Vagina (tissue), 2 donors: Measurements from ENCODE around the gene SETBP1. TPM values are rescaled to one million over a fixed set of nuclear protein-coding genes. Genes with fewer than 3 reads are reported as not detected.

Experiments
- DNase-seq, 2 donors: peaks; one replicate each; pipeline ENCODE4 v3.0.0-alpha.2; 2017; ENCODE audit errors: extremely low spot score in 2 of 2
- H3K27ac ChIP-seq: fragments of 200-600 bp; sonication (generic); one replicate; pipeline ENCODE4 v1.5.1; 2019
- H3K27me3 ChIP-seq: fragments of 200-600 bp; sonication (generic); one replicate; pipeline ENCODE4 v1.5.1; 2019
- H3K36me3 ChIP-seq, 2 donors: fragments of 200-600 bp; sonication (generic); one replicate each; pipeline ENCODE4 v1.5.1; 2017 to 2019
- H3K4me1 ChIP-seq: fragments of 200-600 bp; sonication (generic); one replicate; pipeline ENCODE4 v1.5.1; 2019
- H3K4me3 ChIP-seq, 2 donors: fragments of 200-600 bp; sonication (generic); 1 replicate in 1 of 2; 2 replicates in 1 of 2; pipeline ENCODE4 v1.5.1; 2016 to 2019
- H3K9me3 ChIP-seq: fragments of 200-600 bp; sonication (generic); one replicate; pipeline ENCODE4 v1.5.1; 2019
- CTCF ChIP-seq, 3 experiments: fragments of 450-650 bp in 2 of 3; fragments of 200-600 bp in 1 of 3; sonication (generic) in 1 of 3; IDR thresholded peaks; one replicate each; pipeline ENCODE4 v1.5.1; 2017 to 2019; ENCODE audit warnings: antibody characterized with exemption in 3 of 3, mild to moderate bottlenecking in 2 of 3, moderate library complexity in 2 of 3
- POLR2A ChIP-seq, 2 donors: fragments of 450-650 bp; IDR thresholded peaks; one replicate each; pipeline ENCODE4 v1.6.1; 2017; ENCODE audit warnings: antibody characterized with exemption in 2 of 2, mild to moderate bottlenecking in 2 of 2, moderate library complexity in 2 of 2
- POLR2AphosphoS5 ChIP-seq, 2 donors: sonication (generic); formaldehyde crosslinking; IDR thresholded peaks; one replicate each; pipeline ENCODE4 v1.9.0; 2017; ENCODE audit warnings: antibody characterized with exemption in 2 of 2, mild to moderate bottlenecking in 2 of 2, low read depth in 1 of 2; ENCODE audit not compliant: insufficient read depth in 1 of 2
- intact Hi-C: fragments of 100-400 bp; cut with DNase I; formaldehyde crosslinking; loops from one replicate; pipeline ENCODE4 v1.15.1; 2023
- total RNA-seq: library from RNA; depleted of rRNA; stranded (reverse); fragments of >200 nt; gene quantifications from one replicate; pipeline ENCODE4 v1.2.3, GENCODE V29; 2016

The SETBP1 gene
- total RNA-seq, 1 donor from 2014 or later, result 38.1 TPM

GRCh38 chr18:44790860-44791259 lies 110.2 kb downstream of the SETBP1 start:
- TF ChIP-seq POLR2A (IDR thresholded peaks at IDR 0.05), result no peak
- TF ChIP-seq POLR2AphosphoS5 (IDR thresholded peaks at IDR 0.05; ENCODE audit: insufficient read depth in 1 of 2, low read depth in 1 of 2), result no peak
- TF ChIP-seq CTCF (IDR thresholded peaks at IDR 0.05), result no peak
- H3K27me3 ChIP-seq, result no peaks in the 10 kb centered on the region
- DNase-seq, result no peak
- H3K4me1 ChIP-seq, result peaks cover 46% of the 10 kb centered on the region
- H3K9me3 ChIP-seq, result no peaks in the 10 kb centered on the region
- intact Hi-C loops, result no loop called here
- H3K27ac ChIP-seq, result peak overlapping the region; percentile 78
- no peak overlapping the region for H3K4me3 ChIP-seq
- no peaks in the 10 kb centered on the region for H3K36me3 ChIP-seq

- Histone ChIP-seq H3K9me3 (no peaks in the 10 kb centered on the region), H3K4me1 (peaks cover 46% of the 10 kb centered on the region), H3K36me3 (no peaks in the 10 kb centered on the region), H3K27ac (peak overlapping the region; percentile 78), H3K27me3 (no peaks in the 10 kb centered on the region), H3K4me3 (no peak overlapping the region)
- intact Hi-C loops, result no loop called here
- no peak for DNase-seq
- no peak for TF ChIP-seq CTCF (IDR thresholded peaks at IDR 0.05)
- no peak for TF ChIP-seq POLR2A (IDR thresholded peaks at IDR 0.05)
- TF ChIP-seq POLR2AphosphoS5 (IDR thresholded peaks at IDR 0.05; ENCODE audit: insufficient read depth in 1 of 2, low read depth in 1 of 2), result no peak
Measured at GRCh38 chr18:44791520-44791919, 110.8 kb downstream of the SETBP1 start.

DNA sequence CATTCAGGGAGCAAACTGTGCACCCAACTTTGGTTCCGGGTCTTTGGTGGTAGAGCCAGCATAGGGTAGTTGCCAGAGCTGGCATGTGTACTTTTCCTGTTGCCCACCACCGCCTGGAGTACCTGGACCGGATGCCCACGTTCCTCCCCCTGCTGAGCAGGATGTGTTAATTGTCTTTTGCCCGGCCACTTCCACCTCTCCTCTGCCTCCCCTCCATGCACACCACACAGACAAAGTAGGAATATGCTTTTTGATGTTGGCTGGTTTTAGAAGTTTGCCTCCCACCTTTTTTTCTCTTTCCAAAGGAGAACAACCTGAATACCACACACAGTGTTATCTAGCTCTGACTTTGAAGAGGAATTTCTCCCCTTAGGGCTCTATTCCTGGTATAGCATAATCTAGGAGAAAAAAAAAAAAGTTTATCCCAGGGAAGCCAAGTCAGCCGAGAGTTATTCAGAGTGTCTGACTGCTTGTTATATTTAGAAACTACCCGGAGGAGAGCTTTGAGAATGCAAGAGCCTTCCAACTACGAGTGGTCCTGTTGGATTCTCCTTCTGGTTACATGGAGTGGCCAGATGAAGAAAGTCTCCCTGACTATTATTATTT lies 111.9 kb downstream of the SETBP1 start:
- TF ChIP-seq POLR2AphosphoS5 (IDR thresholded peaks at IDR 0.05; ENCODE audit: insufficient read depth in 1 of 2, low read depth in 1 of 2) (peak in 1 of 2 donors; percentile 52), CTCF (IDR thresholded peaks at IDR 0.05) (no peak)
- intact Hi-C loops, result no loop called here
- H3K4me1 ChIP-seq, result peaks cover 46% of the 10 kb centered on the region
- no peaks in the 10 kb centered on the region for H3K36me3 ChIP-seq
- no peak for DNase-seq
- no peaks in the 10 kb centered on the region for H3K27me3 ChIP-seq
- no peaks in the 10 kb centered on the region for H3K9me3 ChIP-seq
- H3K4me3 ChIP-seq, result no peak overlapping the region
- peak overlapping the region; percentile 78 for H3K27ac ChIP-seq

- Histone ChIP-seq H3K4me1 (peaks cover 46% of the 10 kb centered on the region), H3K9me3 (no peaks in the 10 kb centered on the region), H3K27me3 (no peaks in the 10 kb centered on the region), H3K27ac (peak overlapping the region; percentile 78), H3K4me3 (no peak overlapping the region), H3K36me3 (no peaks in the 10 kb centered on the region)
- intact Hi-C loops, result no loop called here
- no peak for DNase-seq
- no peak for TF ChIP-seq POLR2A (IDR thresholded peaks at IDR 0.05)
- TF ChIP-seq POLR2AphosphoS5 (IDR thresholded peaks at IDR 0.05; ENCODE audit: insufficient read depth in 1 of 2, low read depth in 1 of 2), result no peak
- TF ChIP-seq CTCF (IDR thresholded peaks at IDR 0.05), result no peak
Measured at GRCh38 chr18:44793194-44793593, 112.5 kb downstream of the SETBP1 start.

DNA sequence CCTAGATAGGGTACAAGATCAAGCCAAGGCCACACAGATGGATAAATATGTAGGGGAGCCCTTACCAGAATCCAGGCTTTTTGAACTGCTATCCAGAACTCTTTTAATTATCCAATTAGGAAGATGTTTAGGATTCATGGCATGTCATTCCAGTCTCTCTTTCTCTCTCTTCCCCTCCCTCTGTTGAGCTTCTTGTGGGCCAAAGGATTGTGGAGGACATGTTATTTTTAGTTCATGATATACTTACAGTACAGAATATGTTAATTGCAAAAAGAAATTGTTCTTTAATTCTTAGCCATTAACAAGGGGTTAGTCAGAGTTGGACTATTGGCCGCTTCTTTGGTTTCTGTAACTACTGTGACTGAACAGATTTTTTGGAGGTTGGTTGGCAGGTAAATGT lies 113.0 kb downstream of the SETBP1 start:
- no peak overlapping the region for H3K4me3 ChIP-seq
- intact Hi-C loops, result no loop called here
- H3K9me3 ChIP-seq, result no peaks in the 10 kb centered on the region
- peak overlapping the region; percentile 78 for H3K27ac ChIP-seq
- no peaks in the 10 kb centered on the region for H3K27me3 ChIP-seq
- H3K4me1 ChIP-seq, result peaks cover 46% of the 10 kb centered on the region
- H3K36me3 ChIP-seq, result no peaks in the 10 kb centered on the region
- TF ChIP-seq POLR2AphosphoS5 (IDR thresholded peaks at IDR 0.05; ENCODE audit: insufficient read depth in 1 of 2, low read depth in 1 of 2), result no peak
- TF ChIP-seq POLR2A (IDR thresholded peaks at IDR 0.05), result no peak
- TF ChIP-seq CTCF (IDR thresholded peaks at IDR 0.05), result no peak
- no peak for DNase-seq
